Kidney tubule cell (primary cell): ENCODE results near the gene ANTXR1.
A peak's percentile ranks its signal among the peaks of the same experiment; 100 is the strongest.

Source experiments
- DNase-seq: peaks from one replicate; pipeline ENCODE4 v3.0.0-alpha.2; 2018; ENCODE audit warnings: low spot score

Gene ANTXR1

GRCh38 chr2:69165091-69165880 is 152.3 kb downstream of the ANTXR1 start:
- DNase-seq, result no peak

- no peak for DNase-seq
These were observed 153.5 kb downstream of the ANTXR1 start for GRCh38 chr2:69166465-69166811.

DNA sequence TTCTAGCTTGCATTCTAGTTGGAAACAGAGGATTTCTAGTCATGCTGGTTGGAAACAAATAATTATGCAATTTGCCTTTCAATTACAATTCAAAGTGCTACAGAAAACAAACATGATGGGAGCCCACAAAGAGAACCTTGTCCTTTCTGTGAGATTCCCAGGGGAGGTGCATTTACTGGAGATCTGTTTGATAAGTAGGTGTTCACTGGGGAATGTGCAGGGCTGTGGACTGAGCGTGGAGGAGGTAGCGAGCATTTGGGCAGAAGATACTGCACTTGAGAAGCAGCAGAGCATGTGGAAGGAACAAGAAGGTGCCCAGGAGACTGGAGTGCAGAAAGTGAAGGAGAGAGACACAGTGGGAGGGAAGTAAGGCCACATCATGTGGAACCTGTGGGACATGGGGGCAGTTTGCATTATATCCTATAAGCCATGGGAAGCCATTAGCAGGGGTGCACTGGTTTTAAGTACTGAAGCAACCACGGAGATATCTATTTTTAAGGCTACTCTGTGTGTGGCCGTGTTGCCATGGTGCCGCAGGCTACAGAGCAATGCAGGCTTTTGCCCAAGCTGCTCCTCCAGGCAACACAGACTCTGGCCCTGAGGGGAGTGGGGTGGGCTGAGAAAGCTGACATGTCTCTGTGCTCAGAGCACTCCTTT is 154.0 kb downstream of the ANTXR1 start:
- DNase-seq, result no peak

GRCh38 chr2:69167469-69167822 is 154.5 kb downstream of the ANTXR1 start:
- no peak for DNase-seq

- peak; percentile 82 for DNase-seq
These were observed 155.3 kb downstream of the ANTXR1 start for GRCh38 chr2:69168144-69168813.

GRCh38 chr2:69168950-69169654 is 156.1 kb downstream of the ANTXR1 start:
- no peak for DNase-seq

- peak; percentile 77 for DNase-seq
These were observed 156.8 kb downstream of the ANTXR1 start for GRCh38 chr2:69169655-69170389.

DNA sequence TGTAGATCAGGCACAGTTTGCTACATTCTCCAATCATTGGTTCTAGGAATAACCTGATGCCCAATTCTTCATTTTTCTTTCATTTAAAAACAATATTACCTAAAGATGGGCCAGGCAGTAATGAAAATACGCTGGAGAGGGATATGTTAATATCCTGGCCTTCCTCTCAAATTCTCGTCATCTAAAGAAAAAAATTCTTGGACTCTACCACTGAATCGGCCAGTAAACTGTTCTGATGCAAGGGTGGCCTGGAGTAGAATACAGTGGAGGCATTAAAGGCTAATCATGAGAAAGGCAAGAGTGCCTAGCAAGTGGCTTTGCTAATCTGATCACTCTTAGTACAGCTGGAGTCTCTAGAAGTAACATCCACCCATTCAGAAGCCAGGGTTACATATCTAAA is 157.7 kb downstream of the ANTXR1 start:
- DNase-seq, result no peak

GRCh38 chr2:69171116-69171896 is 158.3 kb downstream of the ANTXR1 start:
- no peak for DNase-seq

- DNase-seq, result no peak
These were observed 159.0 kb downstream of the ANTXR1 start for GRCh38 chr2:69171897-69172525.

DNA sequence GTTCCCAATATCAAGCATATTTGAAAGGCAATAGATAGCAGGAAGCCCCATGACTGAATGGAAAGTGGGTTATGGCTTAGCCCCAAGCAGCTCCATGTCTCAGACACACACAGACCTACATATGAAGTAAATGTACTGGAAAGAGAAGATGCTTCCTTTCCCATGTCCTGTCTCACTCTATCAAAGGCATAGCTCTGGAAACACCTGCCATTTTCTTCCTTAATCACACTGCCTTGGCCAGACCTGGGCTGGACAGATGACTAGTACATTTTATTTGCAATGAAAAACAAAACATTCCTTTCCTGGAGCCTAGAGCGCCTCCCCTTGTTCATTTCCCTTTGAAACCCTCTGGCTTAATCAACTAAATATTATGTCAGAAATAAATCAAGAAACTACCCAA is 160.7 kb downstream of the ANTXR1 start:
- DNase-seq, result no peak

DNA sequence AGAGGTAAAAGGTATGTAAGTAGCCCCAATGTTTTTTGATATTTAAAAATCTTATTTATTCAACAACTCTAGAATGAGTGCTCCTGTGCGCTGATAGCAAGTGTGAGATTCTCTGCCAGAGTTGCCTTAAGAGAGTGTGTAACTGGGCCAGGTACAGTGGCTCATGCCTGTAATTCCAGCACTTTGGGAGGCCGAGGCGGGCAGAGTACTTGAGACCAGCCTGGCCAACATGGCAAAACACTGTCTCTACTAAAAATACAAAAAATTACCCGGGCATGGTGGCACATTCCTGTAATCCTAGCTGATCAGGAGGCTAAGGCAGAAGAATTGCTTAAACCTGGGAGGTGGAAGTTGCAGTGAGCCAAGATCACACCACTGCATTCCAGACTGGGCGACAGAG is 161.2 kb downstream of the ANTXR1 start:
- DNase-seq, result peak; percentile 42

- DNase-seq, result no peak
These were observed 163.1 kb downstream of the ANTXR1 start for GRCh38 chr2:69175790-69176715.

- DNase-seq, result no peak
These were observed 164.2 kb downstream of the ANTXR1 start for GRCh38 chr2:69177063-69177771.

DNA sequence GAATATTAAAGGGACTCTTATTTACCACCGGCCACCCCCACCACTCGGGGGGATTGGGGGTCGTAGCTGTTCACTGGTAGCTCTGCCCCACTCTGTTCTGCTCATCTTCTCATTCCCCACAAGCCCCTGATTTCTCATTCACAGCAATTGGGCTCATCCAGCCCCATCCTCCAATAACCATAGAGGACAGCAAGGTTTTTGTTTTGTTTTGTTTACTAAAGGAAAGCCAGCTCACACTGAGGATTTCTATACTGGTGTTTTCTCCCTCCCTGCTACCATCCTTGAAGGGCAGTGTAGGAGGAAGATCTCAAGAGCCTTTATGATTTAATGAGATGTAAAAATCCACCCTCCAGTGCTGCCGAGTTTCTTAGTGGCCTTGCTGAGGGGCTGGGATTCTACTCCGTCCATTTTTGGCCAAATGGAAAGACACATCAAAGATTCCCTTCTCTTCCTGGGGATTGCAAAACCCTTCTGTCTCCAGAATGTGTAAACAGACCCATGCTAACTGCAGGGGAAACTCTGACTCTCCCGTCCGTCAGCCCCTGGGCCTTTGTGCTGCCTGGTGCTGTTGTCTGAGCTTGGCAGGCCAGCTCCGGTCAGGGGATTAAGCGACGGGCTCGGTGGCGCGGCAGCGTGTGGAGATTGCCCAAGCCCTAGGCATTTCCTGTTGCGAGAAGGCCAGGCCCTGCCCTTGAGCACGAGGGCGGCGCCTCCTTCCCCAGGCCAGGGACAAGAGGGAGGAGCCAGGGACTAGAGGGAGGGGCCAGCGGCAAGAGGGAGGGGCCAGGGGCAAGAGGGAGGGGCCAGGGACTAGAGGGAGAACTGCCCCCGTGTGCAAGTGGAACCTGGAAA is 165.0 kb downstream of the ANTXR1 start:
- DNase-seq, result no peak

GRCh38 chr2:69178756-69179155 is 165.8 kb downstream of the ANTXR1 start:
- DNase-seq, result no peak

GRCh38 chr2:69180227-69180626 is 167.2 kb downstream of the ANTXR1 start:
- DNase-seq, result no peak

DNA sequence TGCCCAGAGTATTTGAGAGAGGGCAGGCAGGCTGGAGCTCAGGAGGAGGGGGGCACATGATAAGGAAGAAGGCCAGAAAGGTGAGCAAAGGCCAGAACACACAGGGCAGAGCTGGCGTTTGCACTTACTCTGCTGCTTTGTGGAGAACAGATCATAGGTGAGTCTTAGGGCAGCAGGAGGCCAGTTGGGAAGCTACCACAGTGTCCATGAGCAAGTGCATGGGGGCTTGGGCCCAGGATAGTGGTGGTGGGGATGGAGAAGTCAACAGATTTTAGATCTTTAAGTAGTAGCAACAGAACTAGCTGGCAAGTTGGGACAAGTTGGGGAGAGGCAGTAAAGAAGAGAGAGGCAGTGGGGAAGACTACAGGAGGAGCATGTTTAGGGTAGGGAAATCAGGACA is 168.0 kb downstream of the ANTXR1 start:
- no peak for DNase-seq
